OCI-LY7 (cell line): ENCODE results near the gene RIMBP2.

ENCODE experiments used
- CTCF ChIP-seq: fragments of 200-600 bp; sonication (generic); conservative IDR thresholded peaks from 2 replicates; pipeline ENCODE4 v1.5.1; 2014; ENCODE audit warnings: mild to moderate bottlenecking, antibody characterized with exemption, low read length, moderate library complexity, mixed read lengths
- EZH2phosphoT487 ChIP-seq: fragments of 200-600 bp; sonication (generic); IDR thresholded peaks from 2 replicates; pipeline ENCODE4 v1.6.1; 2018; ENCODE audit warnings: low read depth, borderline replicate concordance, mild to moderate bottlenecking, mixed run types, antibody characterized with exemption, low read length, moderate library complexity, mixed read lengths

- no peak for TF ChIP-seq CTCF
- no peak for TF ChIP-seq EZH2phosphoT487
Observed at GRCh38 chr12:130424858-130425697, 291.0 kb downstream of the RIMBP2 start.
